ENCODE results near the gene ZDHHC20. TPM values are rescaled to one million over a fixed set of nuclear protein-coding genes. Genes with fewer than 3 reads are reported as not detected.

The ZDHHC20 gene, protein sequence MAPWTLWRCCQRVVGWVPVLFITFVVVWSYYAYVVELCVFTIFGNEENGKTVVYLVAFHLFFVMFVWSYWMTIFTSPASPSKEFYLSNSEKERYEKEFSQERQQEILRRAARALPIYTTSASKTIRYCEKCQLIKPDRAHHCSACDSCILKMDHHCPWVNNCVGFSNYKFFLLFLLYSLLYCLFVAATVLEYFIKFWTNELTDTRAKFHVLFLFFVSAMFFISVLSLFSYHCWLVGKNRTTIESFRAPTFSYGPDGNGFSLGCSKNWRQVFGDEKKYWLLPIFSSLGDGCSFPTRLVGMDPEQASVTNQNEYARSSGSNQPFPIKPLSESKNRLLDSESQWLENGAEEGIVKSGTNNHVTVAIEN
- total RNA-seq (2014; rRNA removed) (46.4 and 53.7 TPM in 2 replicates), Bru-seq, nascent RNA (percentile 77 among the genes with signal in this experiment), BruChase-seq, experiment 1, labeled RNA remaining after a 6-hour chase (percentile 78 among the genes with signal in this experiment), BruChase-seq, experiment 2, labeled RNA remaining after a 2-hour chase (percentile 74 among the genes with signal in this experiment)
- long read RNA-seq, full-length matches to known transcripts, result 10 of 52 reads
- long read RNA-seq, partial matches to known transcripts, result 10 of 52 reads
- long read RNA-seq, other reads (novel, unspliced or antisense), result 32 of 52 reads

DNA sequence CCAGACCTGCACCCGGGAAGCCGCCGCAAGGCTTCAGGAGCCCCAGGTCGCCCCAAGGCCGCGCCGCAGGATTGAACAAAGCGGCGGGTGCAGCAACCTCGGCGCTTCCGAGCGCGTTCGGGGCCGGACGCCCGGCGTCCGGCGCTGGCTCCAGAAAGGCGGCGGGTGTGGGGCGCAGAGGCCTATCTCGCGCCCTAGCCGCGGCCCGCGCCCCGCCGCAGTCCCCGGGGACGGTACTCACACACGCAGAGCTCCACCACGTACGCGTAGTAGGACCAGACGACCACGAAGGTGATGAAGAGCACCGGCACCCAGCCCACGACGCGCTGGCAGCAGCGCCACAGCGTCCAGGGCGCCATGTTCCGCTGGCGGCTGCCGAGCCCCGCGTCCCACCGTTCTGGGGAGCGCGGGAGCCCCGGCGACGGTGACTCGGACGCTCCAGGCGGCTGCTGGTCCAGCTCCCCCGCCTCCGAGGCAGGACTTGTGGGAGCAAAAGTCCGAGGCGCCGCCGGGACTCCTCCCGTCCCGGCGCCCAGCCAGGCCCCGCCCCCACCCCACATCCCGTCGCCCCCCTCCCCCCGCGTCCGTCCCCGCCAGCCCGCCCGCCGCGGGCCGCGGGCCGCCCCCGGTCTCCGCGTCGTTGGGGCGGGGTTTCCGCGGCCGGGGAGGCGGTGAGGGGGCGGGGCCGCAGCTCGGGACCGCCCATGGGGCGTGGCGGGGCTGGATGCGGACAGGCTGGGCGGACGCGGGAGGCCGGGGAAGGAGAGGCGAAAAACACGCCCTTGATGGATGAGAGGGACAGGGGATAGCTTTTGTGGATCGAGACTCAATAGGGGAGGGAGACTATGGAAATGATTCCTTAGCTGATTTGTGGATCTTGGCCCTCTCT lies at the start of gene ZDHHC20:
TSS of gene ZDHHC20 (minus strand) at position 491 of the 889 bp plus-strand sequence. CDS start at position 359, 132 bp downstream.
- DNase-seq, result peak; percentile 83
- Histone ChIP-seq H3F3A (ENCODE audit: low read length, unreplicated experiment) (no peaks in the 10 kb centered on the region), H3K4me1 (ENCODE audit: insufficient read depth, low read length) (peaks cover 11% of the 10 kb centered on the region; the same call in 1 of the 2 replicates), H3K27me3 (ENCODE audit: low read length) (no peaks in the 10 kb centered on the region), H3K4me3 (ENCODE audit: low read length) (peak within 1 kb of the TSS; percentile 99), H3K9ac (ENCODE audit: low read length) (peak within 1 kb of the TSS; percentile 88), H3K36me3 (ENCODE audit: low read depth, low read length) (no peaks in the 10 kb centered on the region), H3K27ac (ENCODE audit: low read length) (peak within 1 kb of the TSS; percentile 52), H3K79me2 (ENCODE audit: low read length) (peaks cover 49% of the 10 kb centered on the region), H3K4me2 (ENCODE audit: low read length) (peak within 1 kb of the TSS; percentile 95), H3K9me2 (replicated peaks; ENCODE audit: low read length) (no peaks in the 10 kb centered on the region), H4K20me1 (ENCODE audit: low read length) (peaks cover 17% of the 10 kb centered on the region; the same call in 1 of the 2 replicates), H2AFZ (ENCODE audit: low read length) (peak within 1 kb of the TSS; percentile 85), H3K9me3 (ENCODE audit: low read length) (no peaks in the 10 kb centered on the region)
- no peak for TF ChIP-seq EZH2 (IDR thresholded peaks at IDR 0.05; ENCODE audit: low read length, unreplicated experiment)
- TF ChIP-seq, protein P1, sequence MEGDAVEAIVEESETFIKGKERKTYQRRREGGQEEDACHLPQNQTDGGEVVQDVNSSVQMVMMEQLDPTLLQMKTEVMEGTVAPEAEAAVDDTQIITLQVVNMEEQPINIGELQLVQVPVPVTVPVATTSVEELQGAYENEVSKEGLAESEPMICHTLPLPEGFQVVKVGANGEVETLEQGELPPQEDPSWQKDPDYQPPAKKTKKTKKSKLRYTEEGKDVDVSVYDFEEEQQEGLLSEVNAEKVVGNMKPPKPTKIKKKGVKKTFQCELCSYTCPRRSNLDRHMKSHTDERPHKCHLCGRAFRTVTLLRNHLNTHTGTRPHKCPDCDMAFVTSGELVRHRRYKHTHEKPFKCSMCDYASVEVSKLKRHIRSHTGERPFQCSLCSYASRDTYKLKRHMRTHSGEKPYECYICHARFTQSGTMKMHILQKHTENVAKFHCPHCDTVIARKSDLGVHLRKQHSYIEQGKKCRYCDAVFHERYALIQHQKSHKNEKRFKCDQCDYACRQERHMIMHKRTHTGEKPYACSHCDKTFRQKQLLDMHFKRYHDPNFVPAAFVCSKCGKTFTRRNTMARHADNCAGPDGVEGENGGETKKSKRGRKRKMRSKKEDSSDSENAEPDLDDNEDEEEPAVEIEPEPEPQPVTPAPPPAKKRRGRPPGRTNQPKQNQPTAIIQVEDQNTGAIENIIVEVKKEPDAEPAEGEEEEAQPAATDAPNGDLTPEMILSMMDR (conservative IDR thresholded peaks at IDR 0.05; ENCODE audit: low read depth, low read length), result no peak
- no peak for TF ChIP-seq EZH2phosphoT487 (IDR thresholded peaks at IDR 0.05; ENCODE audit: borderline replicate concordance, low read length)
- CTCF ChIA-PET, result no interaction called here
- POLR2A ChIA-PET (ENCODE audit: unreplicated experiment), result interaction anchor here (0.6 to 0.9 kb wide), 2 partner anchors 70 to 161 kb away, joined by 8 to 10 read pairs; no protein-coding TSS in a partner anchor
- intact Hi-C loops (cut with micrococcal nuclease), result loop anchor here (2.0 to 5.0 kb wide), 3 partner anchors 38 to 162 kb away; no protein-coding TSS in a partner anchor
- BruUV-seq (replicated peaks), result no TSS peak
- ATAC-seq, result peak; percentile 83

DNA sequence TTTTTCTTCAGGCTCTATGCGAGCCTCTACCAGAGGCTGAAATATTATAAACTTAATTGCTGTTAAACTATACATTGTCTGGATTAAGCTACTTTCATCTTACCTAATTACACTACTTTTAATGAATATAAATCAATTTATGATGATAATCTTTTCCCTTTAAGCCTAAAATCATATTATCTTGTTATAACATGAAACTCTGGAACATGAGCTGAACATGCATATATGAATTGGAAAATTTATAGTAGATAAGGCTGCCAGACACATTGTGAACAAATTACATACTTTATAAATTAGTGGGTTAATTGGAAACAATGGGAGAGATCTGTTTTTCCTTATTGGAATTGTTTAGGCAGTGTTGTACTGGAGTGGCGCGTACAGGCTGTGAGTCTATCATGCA lies 45.3 kb upstream of the ZDHHC20 start:
- no peak for TF ChIP-seq EZH2phosphoT487 (IDR thresholded peaks at IDR 0.05; ENCODE audit: borderline replicate concordance, low read length)
- TF ChIP-seq EZH2 (IDR thresholded peaks at IDR 0.05; ENCODE audit: low read length, unreplicated experiment), result no peak
- TF ChIP-seq, protein P1 (conservative IDR thresholded peaks at IDR 0.05; ENCODE audit: low read depth, low read length), result no peak
- Histone ChIP-seq H3K4me2 (ENCODE audit: low read length) (no peak overlapping the region), H3F3A (ENCODE audit: low read length, unreplicated experiment) (no peaks in the 10 kb centered on the region), H3K9ac (ENCODE audit: low read length) (no peak overlapping the region), H3K36me3 (ENCODE audit: low read depth, low read length) (no peaks in the 10 kb centered on the region; the same call in 1 of the 2 replicates), H3K4me3 (ENCODE audit: low read length) (no peak overlapping the region), H3K27me3 (ENCODE audit: low read length) (no peaks in the 10 kb centered on the region), H3K9me3 (ENCODE audit: low read length) (no peaks in the 10 kb centered on the region), H3K27ac (ENCODE audit: low read length) (no peak overlapping the region), H4K20me1 (ENCODE audit: low read length) (no peaks in the 10 kb centered on the region), H2AFZ (ENCODE audit: low read length) (no peak overlapping the region), H3K79me2 (ENCODE audit: low read length) (no peaks in the 10 kb centered on the region), H3K4me1 (ENCODE audit: insufficient read depth, low read length) (no peaks in the 10 kb centered on the region), H3K9me2 (replicated peaks; ENCODE audit: low read length) (no peaks in the 10 kb centered on the region)
- BruUV-seq (replicated peaks), result no TSS peak
- ATAC-seq (no peak), DNase-seq (no peak)
- ChIA-PET POLR2A (ENCODE audit: unreplicated experiment) (no interaction called here), CTCF (no interaction called here)
- intact Hi-C loops (cut with micrococcal nuclease), result no loop called here
